PFSK-1 (cell line): ENCODE results near the gene ARSI.

Experiments used
- POLR2AphosphoS5 ChIP-seq: IDR thresholded peaks from 2 replicates; pipeline ENCODE4 v1.6.1; 2012; ENCODE audit warnings: low read depth, mild to moderate bottlenecking, control low read depth, low read length, moderate library complexity
- REST ChIP-seq, 2 experiments: IDR thresholded peaks; 2 replicates each; pipeline versions ENCODE4 v1.6.1 to v1.8.0; 2011 to 2012; ENCODE audit warnings: low read depth in 2 of 2, low read length in 2 of 2, control low read depth in 1 of 2, inconsistent platforms in 1 of 2, mild to moderate bottlenecking in 1 of 2, moderate library complexity in 1 of 2; ENCODE audit not compliant: insufficient read depth in 1 of 2
- SIN3A ChIP-seq: IDR thresholded peaks from 2 replicates; pipeline ENCODE4 v1.6.1; 2012; ENCODE audit warnings: mild to moderate bottlenecking, low read length, moderate library complexity, borderline replicate concordance; ENCODE audit not compliant: insufficient read depth

- TF ChIP-seq POLR2AphosphoS5 (no peak), SIN3A (no peak), REST (IDR thresholded peaks at IDR 0.05; ENCODE audit: insufficient read depth in 1 of 2, low read depth in 2 of 2, low read length in 2 of 2) (no peak)
These were observed 22.7 kb upstream of the ARSI start for GRCh38 chr5:150325426-150325825.
